ENCODE measurements around the gene PERM1.

PERM1 gene

DNA sequence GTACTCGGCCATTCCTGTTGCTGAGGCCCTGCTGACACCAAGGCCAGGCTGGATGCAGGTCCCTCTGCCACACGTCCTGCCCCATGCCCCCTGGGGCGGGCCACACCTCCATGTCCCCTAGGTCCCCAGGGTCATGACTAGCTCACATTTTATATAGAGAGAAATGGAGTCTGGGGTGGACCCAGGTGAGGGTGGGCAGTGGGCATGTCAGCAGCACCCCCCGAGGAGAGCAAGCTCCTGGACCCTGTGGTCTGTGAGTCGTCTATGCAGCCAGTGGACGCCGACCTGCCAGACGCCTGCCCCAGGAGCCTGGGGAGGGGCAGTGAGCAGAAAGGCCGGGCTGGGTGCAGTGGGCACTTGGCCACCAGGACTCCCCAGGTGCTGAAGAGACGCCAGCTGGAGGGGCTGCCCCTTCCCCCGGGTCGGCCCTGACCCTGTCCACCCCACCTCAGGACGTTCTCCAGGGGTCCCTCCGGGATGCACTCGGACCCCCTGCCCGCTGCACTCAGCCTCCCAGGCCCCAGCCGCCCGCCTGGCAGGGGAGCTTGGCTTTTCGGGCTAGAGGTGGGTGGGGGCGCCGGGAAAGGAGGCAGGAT is 42.3 kb downstream of the PERM1 start:
- Histone ChIP-seq H3K27me3 (ENCODE audit: insufficient read depth, insufficient read length) (peaks cover 37% of the 10 kb centered on the region), H3K4me1 (ENCODE audit: insufficient read depth, insufficient read length) (peaks cover 34% of the 10 kb centered on the region), H3K9ac (ENCODE audit: insufficient read length, low read depth) (no peak overlapping the region), H3K4me3 (ENCODE audit: insufficient read length, low read depth) (no peak overlapping the region), H3K9me3 (ENCODE audit: insufficient read depth, low read length) (no peaks in the 10 kb centered on the region), H3K36me3 (ENCODE audit: insufficient read depth, insufficient read length, low read length) (peaks cover 7% of the 10 kb centered on the region)
- TF ChIP-seq ZNF274 (IDR thresholded peaks at IDR 0.05; ENCODE audit: low read depth, low read length), result no peak
- TF ChIP-seq YY1 (IDR thresholded peaks at IDR 0.05; ENCODE audit: insufficient read depth, insufficient read length), result no peak
- DNase-seq (ENCODE audit: low read depth, low spot score), result no peak

DNA sequence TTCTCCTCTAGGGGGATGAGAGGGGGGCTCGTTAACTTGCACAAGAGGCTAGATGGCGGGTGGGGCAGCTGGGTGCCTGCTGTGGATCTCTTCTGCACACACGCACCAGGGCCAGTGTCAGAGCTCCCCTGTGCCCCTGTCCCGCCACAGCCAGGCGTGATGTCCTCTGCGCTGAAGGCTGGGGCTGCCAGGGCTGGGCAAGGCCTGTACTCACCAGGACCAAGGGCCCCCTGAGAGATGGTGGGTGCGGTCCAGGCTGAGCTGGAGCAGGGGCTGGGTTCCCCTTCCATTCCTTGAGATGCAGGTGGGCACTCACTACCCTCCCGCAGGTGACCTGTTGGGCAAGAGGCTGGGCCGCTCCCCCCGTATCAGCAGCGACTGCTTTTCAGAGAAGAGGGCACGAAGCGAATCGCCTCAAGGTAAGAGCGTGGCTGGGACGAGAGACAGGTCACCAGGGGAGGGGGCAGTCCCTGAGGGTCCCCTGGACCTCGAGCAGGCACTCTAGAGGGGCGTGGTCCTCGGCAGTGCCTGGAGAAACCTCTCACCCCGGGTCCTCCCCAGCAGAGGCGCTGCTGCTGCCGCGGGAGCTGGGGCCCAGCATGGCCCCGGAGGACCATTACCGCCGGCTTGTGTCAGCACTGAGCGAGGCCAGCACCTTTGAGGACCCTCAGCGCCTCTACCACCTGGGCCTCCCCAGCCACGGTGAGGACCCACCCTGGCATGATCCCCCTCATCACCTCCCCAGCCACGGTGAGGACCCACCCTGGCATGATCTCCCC is 43.0 kb downstream of the PERM1 start:
- no peak overlapping the region for H3K9ac ChIP-seq (ENCODE audit: insufficient read length, low read depth)
- peaks cover 4% of the 10 kb centered on the region for H3K36me3 ChIP-seq (ENCODE audit: insufficient read depth, insufficient read length, low read length)
- H3K9me3 ChIP-seq (ENCODE audit: insufficient read depth, low read length), result no peaks in the 10 kb centered on the region
- TF ChIP-seq YY1 (IDR thresholded peaks at IDR 0.05; ENCODE audit: insufficient read depth, insufficient read length) (no peak), ZNF274 (IDR thresholded peaks at IDR 0.05; ENCODE audit: low read depth, low read length) (no peak), SUZ12 (IDR thresholded peaks at IDR 0.05; ENCODE audit: extremely low read depth, insufficient read depth, insufficient read length) (no peak)
- peaks cover 37% of the 10 kb centered on the region for H3K27me3 ChIP-seq (ENCODE audit: insufficient read depth, insufficient read length)
- no peak for DNase-seq (ENCODE audit: low read depth, low spot score)
- H3K4me3 ChIP-seq (ENCODE audit: insufficient read length, low read depth), result no peak overlapping the region
- H3K4me1 ChIP-seq (ENCODE audit: insufficient read depth, insufficient read length), result peaks cover 33% of the 10 kb centered on the region

DNA sequence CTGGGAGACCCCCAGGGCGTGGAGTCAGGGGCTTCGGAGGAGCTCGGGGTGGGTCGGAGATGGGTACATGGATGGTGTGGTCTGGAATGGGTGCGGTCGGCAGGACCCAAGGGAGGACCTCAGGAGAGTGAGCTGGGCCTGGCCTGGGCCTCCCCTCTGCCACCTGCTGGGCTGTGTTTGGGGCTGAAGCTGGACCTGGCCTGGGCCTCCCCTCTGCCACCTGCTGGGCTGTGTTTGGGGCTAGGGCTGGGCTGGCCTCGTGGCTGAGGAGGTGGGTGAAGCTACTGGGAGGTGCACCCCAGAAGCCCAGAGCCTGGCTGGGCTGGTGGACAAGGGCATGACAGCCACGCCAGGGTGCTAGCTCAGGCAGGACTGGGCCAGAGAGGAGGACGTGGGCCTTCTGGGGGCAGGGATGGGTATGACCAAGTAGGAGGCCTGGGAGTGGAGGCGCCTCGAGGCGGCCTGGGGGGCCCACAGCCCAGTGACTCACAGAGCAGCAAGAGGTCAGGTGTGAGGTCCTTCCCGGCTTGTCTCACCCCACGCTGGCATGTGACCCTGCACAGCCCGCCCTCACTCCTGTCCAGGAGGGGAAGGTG is 43.7 kb downstream of the PERM1 start:
- H3K4me1 ChIP-seq (ENCODE audit: insufficient read depth, insufficient read length), result peaks cover 31% of the 10 kb centered on the region
- no peak overlapping the region for H3K9ac ChIP-seq (ENCODE audit: insufficient read length, low read depth)
- H3K9me3 ChIP-seq (ENCODE audit: insufficient read depth, low read length), result no peaks in the 10 kb centered on the region
- TF ChIP-seq YY1 (IDR thresholded peaks at IDR 0.05; ENCODE audit: insufficient read depth, insufficient read length) (no peak), SUZ12 (IDR thresholded peaks at IDR 0.05; ENCODE audit: extremely low read depth, insufficient read depth, insufficient read length) (no peak), ZNF274 (IDR thresholded peaks at IDR 0.05; ENCODE audit: low read depth, low read length) (no peak)
- no peaks in the 10 kb centered on the region for H3K36me3 ChIP-seq (ENCODE audit: insufficient read depth, insufficient read length, low read length)
- H3K4me3 ChIP-seq (ENCODE audit: insufficient read length, low read depth), result no peak overlapping the region
- H3K27me3 ChIP-seq (ENCODE audit: insufficient read depth, insufficient read length), result peaks cover 40% of the 10 kb centered on the region
- no peak for DNase-seq (ENCODE audit: low read depth, low spot score)

DNA sequence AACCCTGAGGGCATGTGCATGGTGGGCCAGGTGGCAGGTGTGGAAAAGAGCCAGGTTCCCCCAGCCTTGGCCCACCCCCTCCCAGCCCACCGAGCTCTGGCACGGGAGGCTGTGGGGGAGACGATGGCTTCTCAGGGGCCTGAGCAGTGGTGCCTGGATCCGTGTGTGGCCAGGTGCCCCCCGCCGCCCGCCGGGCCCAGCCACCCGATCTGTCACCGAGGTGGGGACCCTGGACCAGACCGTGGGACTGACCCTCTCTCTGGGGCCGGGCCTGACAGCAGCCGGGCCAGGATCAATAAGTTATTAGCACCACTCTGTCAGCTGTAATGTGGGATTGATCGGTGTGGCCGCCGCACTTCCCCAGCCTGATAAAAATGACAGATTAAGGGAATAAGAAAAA is 44.4 kb downstream of the PERM1 start:
- Histone ChIP-seq H3K27me3 (ENCODE audit: insufficient read depth, insufficient read length) (peaks cover 46% of the 10 kb centered on the region), H3K4me1 (ENCODE audit: insufficient read depth, insufficient read length) (peaks cover 28% of the 10 kb centered on the region)
- no peak for DNase-seq (ENCODE audit: low read depth, low spot score)

DNA sequence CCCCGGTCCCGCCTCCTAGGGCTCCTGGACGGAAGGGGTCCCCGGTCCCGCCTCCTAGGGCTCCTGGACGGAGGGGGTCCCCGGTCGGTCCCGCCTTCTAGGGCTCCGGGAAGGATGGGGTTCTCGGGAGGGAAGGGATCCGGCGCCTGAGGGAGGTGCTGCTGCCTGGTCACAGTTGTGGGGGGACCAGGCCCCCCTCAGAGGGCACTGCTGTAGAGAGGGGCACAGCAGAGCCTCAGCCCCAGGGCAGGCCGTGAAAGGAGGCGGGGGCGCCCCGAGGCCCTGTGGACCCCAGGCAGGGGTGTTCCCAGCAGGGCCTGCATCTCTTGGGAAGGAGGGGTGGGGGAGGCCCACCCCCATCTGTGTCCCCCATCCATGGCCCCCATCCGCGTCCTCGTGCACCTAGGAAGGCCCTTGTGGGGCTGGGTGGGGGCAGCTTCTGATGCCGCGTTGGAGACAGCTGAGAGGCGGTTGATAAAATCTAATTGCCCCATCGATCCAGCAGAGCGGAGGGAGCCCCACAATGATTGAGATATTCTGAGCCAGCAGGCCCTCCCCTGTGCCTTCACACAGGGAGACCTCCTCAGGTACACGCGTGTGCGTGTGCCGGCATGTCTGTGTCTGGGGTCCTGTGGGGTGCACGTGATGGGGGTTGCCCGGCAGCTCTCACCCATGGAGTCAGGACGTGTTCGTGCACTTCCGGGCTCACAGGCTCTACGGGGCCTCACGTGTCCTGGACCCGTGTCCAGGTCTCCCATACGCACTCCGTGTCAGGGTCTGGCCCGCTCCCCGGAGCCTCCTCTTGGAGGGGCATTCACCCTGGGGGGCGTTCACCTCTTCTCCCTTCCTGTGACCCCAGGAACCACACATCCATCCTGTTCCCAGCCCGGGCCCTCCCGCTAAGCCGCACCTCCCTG is 45.3 kb downstream of the PERM1 start:
- DNase-seq (ENCODE audit: low read depth, low spot score), result no peak
- no peak for TF ChIP-seq ZNF274 (IDR thresholded peaks at IDR 0.05; ENCODE audit: low read depth, low read length)
- TF ChIP-seq SUZ12 (IDR thresholded peaks at IDR 0.05; ENCODE audit: extremely low read depth, insufficient read depth, insufficient read length), result no peak
- TF ChIP-seq YY1 (IDR thresholded peaks at IDR 0.05; ENCODE audit: insufficient read depth, insufficient read length), result no peak
- H3K4me1 ChIP-seq (ENCODE audit: insufficient read depth, insufficient read length), result peaks cover 28% of the 10 kb centered on the region
- H3K27me3 ChIP-seq (ENCODE audit: insufficient read depth, insufficient read length), result peaks cover 48% of the 10 kb centered on the region
- H3K4me3 ChIP-seq (ENCODE audit: insufficient read length, low read depth), result no peak overlapping the region
- no peaks in the 10 kb centered on the region for H3K9me3 ChIP-seq (ENCODE audit: insufficient read depth, low read length)
- H3K36me3 ChIP-seq (ENCODE audit: insufficient read depth, insufficient read length, low read length), result no peaks in the 10 kb centered on the region
- no peak overlapping the region for H3K9ac ChIP-seq (ENCODE audit: insufficient read length, low read depth)

More for the DNA sequence above, 44.4 kb downstream of the PERM1 start:
- Histone ChIP-seq H3K9ac (ENCODE audit: insufficient read length, low read depth) (no peak overlapping the region), H3K36me3 (ENCODE audit: insufficient read depth, insufficient read length, low read length) (no peaks in the 10 kb centered on the region), H3K9me3 (ENCODE audit: insufficient read depth, low read length) (no peaks in the 10 kb centered on the region), H3K4me3 (ENCODE audit: insufficient read length, low read depth) (no peak overlapping the region)
- TF ChIP-seq YY1 (IDR thresholded peaks at IDR 0.05; ENCODE audit: insufficient read depth, insufficient read length) (no peak), ZNF274 (IDR thresholded peaks at IDR 0.05; ENCODE audit: low read depth, low read length) (no peak), SUZ12 (IDR thresholded peaks at IDR 0.05; ENCODE audit: extremely low read depth, insufficient read depth, insufficient read length) (no peak)

DNA sequence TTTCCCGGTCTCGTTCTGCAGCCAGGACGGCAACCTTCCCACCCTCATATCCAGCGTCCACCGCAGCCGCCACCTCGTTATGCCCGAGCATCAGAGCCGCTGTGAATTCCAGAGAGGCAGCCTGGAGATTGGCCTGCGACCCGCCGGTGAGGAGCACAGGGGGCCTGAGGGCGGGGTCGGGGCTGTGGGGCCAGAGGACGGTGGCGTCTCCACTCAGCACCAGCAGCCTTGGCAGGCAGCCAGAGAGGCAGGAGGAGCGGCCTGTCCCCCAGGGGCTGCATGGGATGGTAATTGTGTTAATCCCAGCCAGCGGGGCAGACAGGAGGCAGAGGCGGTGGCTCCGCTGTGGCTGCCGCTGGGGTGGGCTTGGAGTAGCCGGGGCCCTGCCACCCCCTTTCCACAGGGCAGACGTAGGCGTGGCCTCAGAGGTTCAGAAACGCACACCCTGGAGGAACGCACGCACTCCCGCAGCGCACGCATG is 46.1 kb downstream of the PERM1 start:
- TF ChIP-seq ZNF274 (IDR thresholded peaks at IDR 0.05; ENCODE audit: low read depth, low read length) (no peak), SUZ12 (IDR thresholded peaks at IDR 0.05; ENCODE audit: extremely low read depth, insufficient read depth, insufficient read length) (no peak), YY1 (IDR thresholded peaks at IDR 0.05; ENCODE audit: insufficient read depth, insufficient read length) (no peak)
- H3K36me3 ChIP-seq (ENCODE audit: insufficient read depth, insufficient read length, low read length), result no peaks in the 10 kb centered on the region
- H3K9me3 ChIP-seq (ENCODE audit: insufficient read depth, low read length), result no peaks in the 10 kb centered on the region
- H3K4me1 ChIP-seq (ENCODE audit: insufficient read depth, insufficient read length), result peaks cover 28% of the 10 kb centered on the region
- peak overlapping the region; percentile 74 for H3K9ac ChIP-seq (ENCODE audit: insufficient read length, low read depth)
- H3K4me3 ChIP-seq (ENCODE audit: insufficient read length, low read depth), result peak overlapping the region; percentile 19
- DNase-seq (ENCODE audit: low read depth, low spot score), result peak; percentile 47
- H3K27me3 ChIP-seq (ENCODE audit: insufficient read depth, insufficient read length), result peaks cover 49% of the 10 kb centered on the region
